ENCODE data around the gene RPL11.
"Not testable (repeated sequence)": the region's sequence is repeated elsewhere in the genome, so short reads cannot be mapped to it uniquely, and the experiment has no call there.

RPL11 gene

GRCh38 chr1:23732363-23733224, 41.0 kb downstream of the RPL11 start:
- DNase-seq (ENCODE audit: low spot score) = no peak

DNA sequence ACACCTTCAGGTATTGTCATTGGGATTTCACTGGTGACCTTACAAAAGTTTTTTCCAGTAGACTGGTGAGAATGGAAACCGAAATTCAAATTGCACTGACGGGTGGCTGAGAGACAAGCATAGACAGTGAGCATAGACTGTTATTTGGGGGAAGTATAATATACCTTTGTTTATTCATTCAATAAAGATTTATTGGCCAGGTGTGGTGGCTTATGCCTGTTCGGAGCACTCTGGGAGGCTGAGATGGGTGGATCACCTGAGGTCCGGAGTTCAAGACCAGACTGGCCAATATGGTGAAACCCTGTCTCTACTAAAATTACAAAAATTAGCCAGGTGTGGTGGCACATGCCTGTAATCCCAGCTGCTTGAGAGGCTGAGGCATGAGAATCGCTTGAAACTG, 41.7 kb downstream of the RPL11 start:
- not testable (repeated sequence) for DNase-seq (ENCODE audit: low spot score)

DNA sequence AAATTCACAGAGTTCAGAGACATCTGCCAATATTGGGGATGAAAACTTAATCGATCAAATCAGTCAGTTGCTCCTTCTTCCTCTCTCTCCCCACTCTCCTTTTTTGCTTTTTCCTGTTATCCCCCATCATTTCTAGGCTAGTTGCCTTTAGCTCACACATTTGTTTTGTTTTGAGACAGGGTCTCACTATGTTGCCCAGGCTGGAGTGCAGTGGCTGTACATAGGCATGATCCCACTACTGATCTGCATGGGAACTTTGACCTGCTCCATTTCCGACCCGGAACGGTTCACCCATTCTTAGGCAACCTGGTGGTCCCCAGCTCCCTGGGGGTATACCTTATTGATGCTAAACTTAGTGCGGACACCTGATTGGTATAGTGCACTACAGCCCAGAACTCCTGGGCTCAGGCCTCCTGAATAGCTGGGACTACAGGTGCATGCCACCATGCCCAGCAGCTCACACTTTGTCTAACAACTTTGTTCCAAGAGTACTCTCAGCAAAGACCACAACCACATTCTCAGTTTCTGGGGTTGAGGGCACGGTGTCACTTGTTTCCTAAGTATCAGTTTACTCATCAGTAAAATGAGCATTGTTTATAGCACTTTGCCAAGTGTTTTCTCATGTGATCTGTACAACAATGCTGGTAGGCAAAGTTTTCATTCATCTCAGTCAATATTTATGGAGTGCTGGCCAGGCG, 45.0 kb downstream of the RPL11 start:
- no peak for DNase-seq (ENCODE audit: low spot score)

- DNase-seq (ENCODE audit: low spot score) = no peak
Observed at GRCh38 chr1:23741609-23742008, 50.0 kb downstream of the RPL11 start.

DNA sequence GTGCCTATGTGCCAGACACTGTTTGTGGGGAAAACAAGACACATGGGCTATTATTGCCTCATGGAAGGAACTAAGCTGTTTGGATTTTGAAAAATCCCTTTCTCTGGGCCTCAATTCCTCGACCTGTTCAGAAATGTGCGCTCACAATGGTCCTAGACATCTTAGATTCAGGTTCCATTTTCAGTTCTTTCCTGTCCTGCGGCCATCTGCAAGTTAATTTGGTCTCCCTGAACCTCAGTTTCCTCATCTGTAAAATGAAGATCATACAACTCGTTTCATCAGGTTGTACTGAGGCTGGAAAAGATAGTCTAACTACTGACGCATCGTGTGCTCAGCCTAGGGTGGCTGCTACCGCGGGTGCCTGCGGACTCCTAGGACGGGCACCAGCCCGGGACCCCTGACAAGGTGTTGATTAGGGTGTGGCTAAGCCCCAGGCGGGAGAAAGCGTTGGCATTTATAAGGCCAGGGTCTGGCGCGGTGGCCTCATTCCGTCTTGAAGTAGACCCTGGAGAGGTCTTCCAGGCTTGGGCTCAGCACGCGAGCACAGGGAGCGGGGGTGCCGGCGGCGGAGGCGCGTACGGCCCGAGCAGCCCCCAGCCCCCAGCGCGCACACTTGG, 51.2 kb downstream of the RPL11 start:
- DNase-seq (ENCODE audit: low spot score) = no peak

DNA sequence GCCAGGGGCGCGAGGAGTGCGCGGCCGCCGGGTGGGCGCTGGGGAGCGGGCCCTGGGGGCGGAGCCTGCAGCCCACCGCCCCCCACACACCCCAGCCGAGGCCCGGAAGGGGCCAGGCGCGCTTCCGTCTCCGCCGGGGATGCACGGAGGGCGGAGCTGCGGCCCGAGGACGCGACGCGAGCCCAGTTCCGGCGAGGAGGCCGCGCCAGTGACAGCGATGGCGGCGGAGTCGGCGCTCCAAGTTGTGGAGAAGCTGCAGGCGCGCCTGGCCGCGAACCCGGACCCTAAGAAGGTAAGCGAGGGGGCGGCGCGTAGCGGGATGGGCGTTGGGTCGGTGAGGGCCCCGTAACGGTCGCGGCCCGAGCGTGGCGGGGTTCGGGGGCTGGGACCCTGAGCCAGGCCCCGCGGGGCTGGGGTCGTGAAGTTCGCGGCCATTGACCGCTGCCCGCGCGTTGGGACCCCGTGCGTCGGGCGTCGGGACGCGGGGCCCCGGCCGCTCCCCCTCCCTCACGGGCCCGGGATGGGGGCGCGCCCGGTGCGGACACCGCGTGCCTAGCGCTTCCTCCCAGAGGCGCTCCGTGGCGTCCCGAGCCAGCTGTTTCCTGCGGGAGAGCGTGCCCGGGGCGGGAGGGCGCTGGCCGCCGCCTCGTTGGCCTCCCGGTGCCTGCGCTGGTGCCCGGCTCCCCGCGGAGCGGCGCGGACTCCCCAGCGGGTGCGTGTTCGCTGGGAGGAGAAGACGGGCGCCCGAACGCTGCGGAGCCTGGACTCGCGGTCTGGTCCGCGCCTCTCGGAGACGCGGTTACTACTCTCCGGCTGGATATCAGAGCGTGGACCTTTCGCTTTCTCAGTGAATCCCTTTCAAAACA, 51.9 kb downstream of the RPL11 start, which contains the start of gene ELOA:
ELOA (plus strand) TSS at position 185 of the 866 bp plus-strand sequence; CDS start at position 218, 33 bp downstream.
- peak; percentile 68 for DNase-seq (ENCODE audit: low spot score)

DNA sequence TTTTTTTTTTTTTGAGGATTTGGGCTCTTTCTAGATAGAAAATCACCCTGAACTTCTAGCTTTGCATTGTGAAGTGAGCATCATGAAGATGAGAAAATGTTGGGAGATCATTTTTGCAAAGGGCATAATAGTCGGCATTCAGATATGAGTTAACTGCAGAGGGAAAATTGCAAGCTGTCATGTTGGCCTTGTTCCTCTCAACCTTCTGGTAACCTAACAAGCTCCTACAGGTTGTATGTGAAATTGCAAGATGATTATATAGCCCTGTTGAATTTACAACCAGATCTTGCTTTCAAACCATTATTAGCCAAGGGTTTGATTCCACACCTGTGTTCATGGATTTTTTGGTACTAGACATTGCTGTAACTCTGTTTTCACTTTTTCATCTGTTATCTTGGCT, 53.9 kb downstream of the RPL11 start:
- DNase-seq (ENCODE audit: low spot score) = no peak

All from globus pallidus (tissue), 1 donor.